ENCODE measurements around the gene FRMD4A.

The FRMD4A gene

GRCh38 chr10:13670311-13670710 is 660.4 kb downstream of the FRMD4A start:
- 86 to 89% methylated on average over 10 of the region's 10 CpGs for WGBS, 2 experiments
- Histone ChIP-seq H3K9me3 (ENCODE audit: control insufficient read depth, low read length) (no peaks in the 10 kb centered on the region), H3K27me3 (ENCODE audit: control insufficient read depth, insufficient read depth, low read length, poor library complexity, severe bottlenecking) (no peaks in the 10 kb centered on the region), H3K4me3 (ENCODE audit: insufficient read depth, low read depth, low read length) (no peak overlapping the region), H3K36me3 (ENCODE audit: control insufficient read depth, insufficient read depth, low read length) (no peaks in the 10 kb centered on the region), H3K27ac (ENCODE audit: insufficient read depth, low read depth, low read length, poor library complexity, severe bottlenecking) (no peak overlapping the region), H3K4me1 (ENCODE audit: control insufficient read depth, insufficient read depth, low read length) (peaks cover 28% of the 10 kb centered on the region)

- Histone ChIP-seq H3K4me1 (ENCODE audit: control insufficient read depth, insufficient read depth, low read length) (peaks cover 28% of the 10 kb centered on the region), H3K27me3 (ENCODE audit: control insufficient read depth, insufficient read depth, low read length, poor library complexity, severe bottlenecking) (no peaks in the 10 kb centered on the region), H3K36me3 (ENCODE audit: control insufficient read depth, insufficient read depth, low read length) (no peaks in the 10 kb centered on the region), H3K9me3 (ENCODE audit: control insufficient read depth, low read length) (no peaks in the 10 kb centered on the region), H3K4me3 (ENCODE audit: insufficient read depth, low read depth, low read length) (no peak overlapping the region), H3K27ac (ENCODE audit: insufficient read depth, low read depth, low read length, poor library complexity, severe bottlenecking) (no peak overlapping the region)
- WGBS, 2 experiments: 92 to 93% methylated on average over 12 of the region's 12 CpGs
These were observed 660.8 kb downstream of the FRMD4A start for GRCh38 chr10:13669901-13670300.

- WGBS, 2 experiments: 91 to 94% methylated on average over 8 of the region's 8 CpGs
- H3K9me3 ChIP-seq (ENCODE audit: control insufficient read depth, low read length): no peaks in the 10 kb centered on the region
- H3K27ac ChIP-seq (ENCODE audit: insufficient read depth, low read depth, low read length, poor library complexity, severe bottlenecking): no peak overlapping the region
- no peak overlapping the region for H3K4me3 ChIP-seq (ENCODE audit: insufficient read depth, low read depth, low read length)
- peaks cover 28% of the 10 kb centered on the region for H3K4me1 ChIP-seq (ENCODE audit: control insufficient read depth, insufficient read depth, low read length)
- H3K27me3 ChIP-seq (ENCODE audit: control insufficient read depth, insufficient read depth, low read length, poor library complexity, severe bottlenecking): no peaks in the 10 kb centered on the region
- H3K36me3 ChIP-seq (ENCODE audit: control insufficient read depth, insufficient read depth, low read length): peaks cover 3% of the 10 kb centered on the region
These were observed 661.4 kb downstream of the FRMD4A start for GRCh38 chr10:13669182-13669855.

GRCh38 chr10:13668126-13668525 is 662.6 kb downstream of the FRMD4A start:
- Histone ChIP-seq H3K36me3 (ENCODE audit: control insufficient read depth, insufficient read depth, low read length) (peaks cover 3% of the 10 kb centered on the region), H3K4me1 (ENCODE audit: control insufficient read depth, insufficient read depth, low read length) (peaks cover 19% of the 10 kb centered on the region), H3K9me3 (ENCODE audit: control insufficient read depth, low read length) (no peaks in the 10 kb centered on the region), H3K4me3 (ENCODE audit: insufficient read depth, low read depth, low read length) (no peak overlapping the region), H3K27ac (ENCODE audit: insufficient read depth, low read depth, low read length, poor library complexity, severe bottlenecking) (no peak overlapping the region), H3K27me3 (ENCODE audit: control insufficient read depth, insufficient read depth, low read length, poor library complexity, severe bottlenecking) (no peaks in the 10 kb centered on the region)
- 94% methylated on average over 4 of the region's 4 CpGs for WGBS, 2 experiments

GRCh38 chr10:13665516-13666262 is 665.0 kb downstream of the FRMD4A start:
- no peaks in the 10 kb centered on the region for H3K27me3 ChIP-seq (ENCODE audit: control insufficient read depth, insufficient read depth, low read length, poor library complexity, severe bottlenecking)
- no peak overlapping the region for H3K4me3 ChIP-seq (ENCODE audit: insufficient read depth, low read depth, low read length)
- peaks cover 3% of the 10 kb centered on the region for H3K36me3 ChIP-seq (ENCODE audit: control insufficient read depth, insufficient read depth, low read length)
- H3K9me3 ChIP-seq (ENCODE audit: control insufficient read depth, low read length): no peaks in the 10 kb centered on the region
- H3K27ac ChIP-seq (ENCODE audit: insufficient read depth, low read depth, low read length, poor library complexity, severe bottlenecking): no peak overlapping the region
- WGBS, 2 experiments: 96% methylated on average over 20 of the region's 20 CpGs
- H3K4me1 ChIP-seq (ENCODE audit: control insufficient read depth, insufficient read depth, low read length): peaks cover 9% of the 10 kb centered on the region

- no peaks in the 10 kb centered on the region for H3K27me3 ChIP-seq (ENCODE audit: control insufficient read depth, insufficient read depth, low read length, poor library complexity, severe bottlenecking)
- H3K36me3 ChIP-seq (ENCODE audit: control insufficient read depth, insufficient read depth, low read length): peaks cover 6% of the 10 kb centered on the region
- no peak overlapping the region for H3K27ac ChIP-seq (ENCODE audit: insufficient read depth, low read depth, low read length, poor library complexity, severe bottlenecking)
- 73 to 75% methylated on average over 8 of the region's 8 CpGs for WGBS, 2 experiments
- H3K4me1 ChIP-seq (ENCODE audit: control insufficient read depth, insufficient read depth, low read length): peaks cover 15% of the 10 kb centered on the region
- no peak overlapping the region for H3K4me3 ChIP-seq (ENCODE audit: insufficient read depth, low read depth, low read length)
- no peaks in the 10 kb centered on the region for H3K9me3 ChIP-seq (ENCODE audit: control insufficient read depth, low read length)
These were observed 669.5 kb downstream of the FRMD4A start for GRCh38 chr10:13661256-13661655.

- peaks cover 15% of the 10 kb centered on the region for H3K4me1 ChIP-seq (ENCODE audit: control insufficient read depth, insufficient read depth, low read length)
- H3K36me3 ChIP-seq (ENCODE audit: control insufficient read depth, insufficient read depth, low read length): peaks cover 13% of the 10 kb centered on the region
- no peaks in the 10 kb centered on the region for H3K27me3 ChIP-seq (ENCODE audit: control insufficient read depth, insufficient read depth, low read length, poor library complexity, severe bottlenecking)
- H3K4me3 ChIP-seq (ENCODE audit: insufficient read depth, low read depth, low read length): no peak overlapping the region
- H3K27ac ChIP-seq (ENCODE audit: insufficient read depth, low read depth, low read length, poor library complexity, severe bottlenecking): no peak overlapping the region
- WGBS, 2 experiments: 78 to 87% methylated on average over 6 to 7 of the region's 7 CpGs
- H3K9me3 ChIP-seq (ENCODE audit: control insufficient read depth, low read length): no peaks in the 10 kb centered on the region
These were observed 670.2 kb downstream of the FRMD4A start for GRCh38 chr10:13660551-13660920.

- WGBS, 2 experiments: 50 to 51% methylated on average over 19 of the region's 19 CpGs
- H3K27me3 ChIP-seq (ENCODE audit: control insufficient read depth, insufficient read depth, low read length, poor library complexity, severe bottlenecking): no peaks in the 10 kb centered on the region
- no peaks in the 10 kb centered on the region for H3K9me3 ChIP-seq (ENCODE audit: control insufficient read depth, low read length)
- H3K4me3 ChIP-seq (ENCODE audit: insufficient read depth, low read depth, low read length): no peak overlapping the region
- H3K4me1 ChIP-seq (ENCODE audit: control insufficient read depth, insufficient read depth, low read length): peaks cover 15% of the 10 kb centered on the region
- peaks cover 15% of the 10 kb centered on the region for H3K36me3 ChIP-seq (ENCODE audit: control insufficient read depth, insufficient read depth, low read length)
- no peak overlapping the region for H3K27ac ChIP-seq (ENCODE audit: insufficient read depth, low read depth, low read length, poor library complexity, severe bottlenecking)
These were observed 670.7 kb downstream of the FRMD4A start for GRCh38 chr10:13659887-13660550.

- Histone ChIP-seq H3K4me3 (ENCODE audit: insufficient read depth, low read depth, low read length) (no peak overlapping the region), H3K27ac (ENCODE audit: insufficient read depth, low read depth, low read length, poor library complexity, severe bottlenecking) (no peak overlapping the region), H3K9me3 (ENCODE audit: control insufficient read depth, low read length) (no peaks in the 10 kb centered on the region), H3K4me1 (ENCODE audit: control insufficient read depth, insufficient read depth, low read length) (peaks cover 15% of the 10 kb centered on the region), H3K27me3 (ENCODE audit: control insufficient read depth, insufficient read depth, low read length, poor library complexity, severe bottlenecking) (no peaks in the 10 kb centered on the region), H3K36me3 (ENCODE audit: control insufficient read depth, insufficient read depth, low read length) (peaks cover 12% of the 10 kb centered on the region)
- WGBS, 2 experiments: 92 to 93% methylated on average over 21 of the region's 21 CpGs
These were observed 671.6 kb downstream of the FRMD4A start for GRCh38 chr10:13658871-13659685.
